ENCODE measurements around the gene SLC44A1. TPM values are rescaled to one million over a fixed set of nuclear protein-coding genes. Genes with fewer than 3 reads are reported as not detected.

The SLC44A1 gene
- polyA plus RNA-seq, 3 donors = 6.9 to 52.1 (median 46.5) TPM

GRCh38 chr9:105307591-105308130, 63.2 kb downstream of the SLC44A1 start:
- peak overlapping the region in 1 of 7 donors; percentile 23 for H3K27ac Mint-ChIP-seq
- H3K4me2 ChIP-seq (replicated peaks; ENCODE audit: extremely low read depth, low read length, poor library complexity, severe bottlenecking) = no peak overlapping the region
- H3K4me3 ChIP-seq (replicated peaks in 1 of 3; ENCODE audit: low read depth in 2 of 3, low read length in 3 of 3) = no peak overlapping the region
- peaks cover 7 to 35% of the 10 kb centered on the region in 2 donors for H3K36me3 ChIP-seq (replicated peaks in 1 of 2; ENCODE audit: control insufficient read depth in 1 of 2, insufficient read depth in 2 of 2, low read length in 2 of 2)
- H3K9me3 Mint-ChIP-seq = no peaks in the 10 kb centered on the region
- H3K9me3 ChIP-seq (replicated peaks in 1 of 2; ENCODE audit: control insufficient read depth in 1 of 2, insufficient read depth in 1 of 2, low read length in 2 of 2) = no peaks in the 10 kb centered on the region
- H3K4me3 Mint-ChIP-seq = no peak overlapping the region
- no CpG with 5 or more reads among the region's 2 CpGs for WGBS (ENCODE audit: insufficient coverage)
- H3K4me1 ChIP-seq (ENCODE audit: control insufficient read depth in 1 of 2, insufficient read depth in 2 of 2, low read length in 2 of 2) = peaks cover 0 to 8% of the 10 kb centered on the region in 2 donors
- peaks cover 14 to 24% of the 10 kb centered on the region in 2 donors for H3K36me3 Mint-ChIP-seq
- H3K79me2 ChIP-seq (ENCODE audit: insufficient read depth, low read length) = peaks cover 71% of the 10 kb centered on the region
- intact Hi-C loops (cut with micrococcal nuclease) = no loop called here
- DNase-seq = no peak
- H3K27me3 ChIP-seq (ENCODE audit: control insufficient read depth in 2 of 2, insufficient read depth in 2 of 2, low read length in 2 of 2) = no peaks in the 10 kb centered on the region
- no peaks in the 10 kb centered on the region for H4K20me1 ChIP-seq (ENCODE audit: insufficient read depth, low read length)
- H3K4me1 Mint-ChIP-seq = peaks cover 18% of the 10 kb centered on the region
- H3K27ac ChIP-seq (ENCODE audit: low read depth in 1 of 2, low read length in 2 of 2) = peak overlapping the region in 1 of 2 donors; percentile 23
- H3K27me3 Mint-ChIP-seq (ENCODE audit: low read depth in 3 of 3) = no peaks in the 10 kb centered on the region
- no peak overlapping the region for H2AFZ ChIP-seq (ENCODE audit: insufficient read depth, low read depth, low read length, poor library complexity, severe bottlenecking)
- no peak overlapping the region for H3K9ac ChIP-seq (ENCODE audit: insufficient read depth, low read length, poor library complexity, severe bottlenecking)
- no peak for TF ChIP-seq CTCF (IDR thresholded peaks at IDR 0.05)

GRCh38 chr9:105308461-105309341, 64.2 kb downstream of the SLC44A1 start:
- TF ChIP-seq CTCF (IDR thresholded peaks at IDR 0.05) = no peak
- Mint-ChIP-seq H3K4me3 (no peak overlapping the region), H3K4me1 (peaks cover 18% of the 10 kb centered on the region), H3K36me3 (peaks cover 11 to 25% of the 10 kb centered on the region in 2 donors), H3K27ac (no peak overlapping the region), H3K9me3 (no peaks in the 10 kb centered on the region), H3K27me3 (ENCODE audit: low read depth in 3 of 3) (no peaks in the 10 kb centered on the region)
- intact Hi-C loops (cut with micrococcal nuclease) = no loop called here
- Histone ChIP-seq H3K9me3 (replicated peaks in 1 of 2; ENCODE audit: control insufficient read depth in 1 of 2, insufficient read depth in 1 of 2, low read length in 2 of 2) (no peaks in the 10 kb centered on the region), H3K4me1 (ENCODE audit: control insufficient read depth in 1 of 2, insufficient read depth in 2 of 2, low read length in 2 of 2) (peaks cover 0 to 8% of the 10 kb centered on the region in 2 donors), H3K4me2 (replicated peaks; ENCODE audit: extremely low read depth, low read length, poor library complexity, severe bottlenecking) (no peak overlapping the region), H3K27ac (ENCODE audit: low read depth in 1 of 2, low read length in 2 of 2) (no peak overlapping the region), H3K79me2 (ENCODE audit: insufficient read depth, low read length) (peaks cover 60% of the 10 kb centered on the region), H3K9ac (ENCODE audit: insufficient read depth, low read length, poor library complexity, severe bottlenecking) (no peak overlapping the region), H3K36me3 (replicated peaks in 1 of 2; ENCODE audit: control insufficient read depth in 1 of 2, insufficient read depth in 2 of 2, low read length in 2 of 2) (peaks cover 3 to 32% of the 10 kb centered on the region in 2 donors), H3K4me3 (replicated peaks in 1 of 3; ENCODE audit: low read depth in 2 of 3, low read length in 3 of 3) (no peak overlapping the region), H3K27me3 (ENCODE audit: control insufficient read depth in 2 of 2, insufficient read depth in 2 of 2, low read length in 2 of 2) (no peaks in the 10 kb centered on the region), H2AFZ (ENCODE audit: insufficient read depth, low read depth, low read length, poor library complexity, severe bottlenecking) (no peak overlapping the region), H4K20me1 (ENCODE audit: insufficient read depth, low read length) (no peaks in the 10 kb centered on the region)
- no CpG with 5 or more reads among the region's 8 CpGs for WGBS (ENCODE audit: insufficient coverage)
- DNase-seq = no peak
